Left lung (tissue), 10 donors: ENCODE results near the gene SLC35G2. TPM values are rescaled to one million over a fixed set of nuclear protein-coding genes. Genes with fewer than 3 reads are reported as not detected.

Experiments
- ATAC-seq: fragments of 200-7000 bp; cut with Tn5 transposase; one replicate; pipeline ENCODE4 v1.9.1; 2020; ENCODE audit warnings: moderate library complexity
- DNase-seq, 4 donors: peaks; one replicate each; pipeline ENCODE4 v3.0.0-alpha.2; 2013 to 2020
- H3K27ac ChIP-seq, 2 donors: fragments of 200-600 bp; sonication (generic) in 1 of 2; one replicate each; pipeline versions ENCODE4 v1.5.0 to v1.8.0; 2020 to 2021
- H3K27me3 ChIP-seq, 2 donors: fragments of 200-600 bp; sonication (generic) in 1 of 2; one replicate each; pipeline versions ENCODE4 v1.5.0 to v1.8.0; 2020 to 2021
- H3K36me3 ChIP-seq, 2 donors: fragments of 200-600 bp; sonication (generic) in 1 of 2; one replicate each; pipeline versions ENCODE4 v1.5.0 to v1.8.0; 2020 to 2021
- H3K4me1 ChIP-seq, 2 donors: fragments of 200-600 bp; one replicate each; pipeline ENCODE4 v1.8.0; 2021
- H3K4me3 ChIP-seq, 2 donors: fragments of 200-600 bp; sonication (generic) in 1 of 2; one replicate each; pipeline versions ENCODE4 v1.5.0 to v1.8.0; 2020 to 2021; ENCODE audit warnings: mild to moderate bottlenecking in 1 of 2
- H3K9me3 ChIP-seq, 2 donors: fragments of 200-600 bp; sonication (generic) in 1 of 2; one replicate each; pipeline versions ENCODE4 v1.5.0 to v1.8.0; 2020 to 2021
- CTCF ChIP-seq, 2 donors: fragments of 200-600 bp; sonication (generic) in 1 of 2; IDR thresholded peaks; one replicate each; pipeline versions ENCODE4 v1.5.0 to v1.8.0; 2021; ENCODE audit warnings: antibody characterized with exemption in 2 of 2
- intact Hi-C, 2 donors: fragments of 100-400 bp; cut with DNase I; formaldehyde crosslinking; loops; one replicate each; pipeline versions ENCODE4 v1.11.2 to v1.14.2; 2022
- polyA plus RNA-seq, 6 donors: library from polyadenylated mRNA; unstranded; fragments of 120-200 nt; gene quantifications; one replicate each; pipeline ENCODE4 v1.2.1, GENCODE V29; 2013; ENCODE audit not compliant: insufficient read length in 6 of 6
- total RNA-seq, 2 donors: library from RNA; stranded (reverse); fragmentation: NEBNext Ultra II Directional; extraction: Animal tissue kit (Norgen Biotek cat#: 25700); gene quantifications; one replicate each; pipeline ENCODE4 v1.2.1, GENCODE V29; 2021
- donor health status: DM: no; HTN: yes; CAD: no.
- donor health status: DM: no; HTN: no; CAD: no.

SLC35G2 gene
- total and polyA plus RNA-seq, 8 donors, result 4.1 to 5.9 (median 4.9) TPM

- DNase-seq (peak; percentile 40 to 87 (median 54)), ATAC-seq (peak; percentile 71)
- H3K4me3 ChIP-seq, result peak overlapping the region; percentile 51 to 61
- peaks cover 0 to 27% of the 10 kb centered on the region in 2 donors for H3K4me1 ChIP-seq
- H3K9me3 ChIP-seq, result peaks cover 0 to 3% of the 10 kb centered on the region in 2 donors
- H3K36me3 ChIP-seq, result no peaks in the 10 kb centered on the region
- H3K27me3 ChIP-seq, result peaks cover 0 to 40% of the 10 kb centered on the region in 2 donors
- intact Hi-C loops, result no loop called here
- H3K27ac ChIP-seq, result peak overlapping the region; percentile 73 to 87
- no peak for TF ChIP-seq CTCF (IDR thresholded peaks at IDR 0.05)
Observed at GRCh38 chr3:136819731-136820679, 1.1 kb downstream of the SLC35G2 start.

- no peak for TF ChIP-seq CTCF (IDR thresholded peaks at IDR 0.05)
- Histone ChIP-seq H3K27ac (no peak overlapping the region), H3K4me3 (no peak overlapping the region), H3K4me1 (peaks cover 5 to 7% of the 10 kb centered on the region in 2 donors), H3K9me3 (no peaks in the 10 kb centered on the region), H3K36me3 (no peaks in the 10 kb centered on the region), H3K27me3 (no peaks in the 10 kb centered on the region)
- DNase-seq (no peak), ATAC-seq (no peak)
- intact Hi-C loops, result no loop called here
Observed at GRCh38 chr3:136831461-136831860, 12.5 kb downstream of the SLC35G2 start.

GRCh38 chr3:136835089-136835812, 16.3 kb downstream of the SLC35G2 start:
- DNase-seq (no peak), ATAC-seq (no peak)
- intact Hi-C loops, result no loop called here
- Histone ChIP-seq H3K36me3 (no peaks in the 10 kb centered on the region), H3K4me1 (peaks cover 5 to 19% of the 10 kb centered on the region in 2 donors), H3K4me3 (no peak overlapping the region), H3K27ac (no peak overlapping the region), H3K27me3 (no peaks in the 10 kb centered on the region), H3K9me3 (no peaks in the 10 kb centered on the region)
- no peak for TF ChIP-seq CTCF (IDR thresholded peaks at IDR 0.05)

- DNase-seq (no peak), ATAC-seq (no peak)
- Histone ChIP-seq H3K4me1 (peaks cover 5 to 19% of the 10 kb centered on the region in 2 donors), H3K4me3 (no peak overlapping the region), H3K36me3 (no peaks in the 10 kb centered on the region), H3K9me3 (no peaks in the 10 kb centered on the region), H3K27ac (peak overlapping the region in 1 of 2 donors; percentile 4), H3K27me3 (no peaks in the 10 kb centered on the region)
- intact Hi-C loops, result no loop called here
- no peak for TF ChIP-seq CTCF (IDR thresholded peaks at IDR 0.05)
Observed at GRCh38 chr3:136835813-136836510, 17.0 kb downstream of the SLC35G2 start.
